B cell (primary cell): ENCODE data around the gene MSMB. TPM values are rescaled to one million over a fixed set of nuclear protein-coding genes. Genes with fewer than 3 reads are reported as not detected.

Source experiments
- ATAC-seq: fragments of 200-7000 bp; cut with Tn5 transposase; one replicate; pipeline ENCODE4 v1.10.0; 2021; ENCODE audit warnings: low read depth, mild to moderate bottlenecking, moderate number of reproducible peaks, moderate library complexity
- CTCF ChIA-PET: fragments of 350-600 bp; sonication (Branson Sonifier 250); formaldehyde crosslinking; loops from one replicate; lab custom pipeline; 2021; ENCODE audit warnings: antibody characterized with exemption, inconsistent platforms; lab: Charles Lee
- POLR2A ChIA-PET: fragments of 350-600 bp; sonication (Branson Sonifier 250); formaldehyde crosslinking; loops from one replicate; lab custom pipeline; 2021; ENCODE audit warnings: antibody characterized with exemption; lab: Charles Lee
- DNase-seq: peaks from one replicate; pipeline ENCODE4 v3.0.0; 2013
- H2AFZ ChIP-seq: 2 replicates; pipeline ENCODE4 v1.6.1; 2012; ENCODE audit warnings: mild to moderate bottlenecking, low read depth, low read length; ENCODE audit not compliant: insufficient read depth, poor library complexity, severe bottlenecking
- H3K27ac ChIP-seq, 2 donors: 1 replicate in 1 of 2; 2 replicates in 1 of 2; pipeline ENCODE4 v1.5.1; 2012 to 2013; ENCODE audit warnings: low read length in 2 of 2, mild to moderate bottlenecking in 2 of 2, moderate library complexity in 1 of 2
- H3K27me3 ChIP-seq, 4 experiments: fragments of 200-600 bp in 1 of 4; sonication (generic) in 1 of 4; replicated peaks in 1 of 4; 1 replicate in 2 of 4; 2 replicates in 2 of 4; pipeline versions ENCODE4 v1.6.1 to v1.7.0; 2013 to 2016; ENCODE audit warnings: low read length in 3 of 4, mild to moderate bottlenecking in 2 of 4, mixed read lengths in 1 of 4, moderate library complexity in 1 of 4; ENCODE audit not compliant: insufficient read depth in 4 of 4, control insufficient read depth in 3 of 4; ENCODE audit errors: control extremely low read depth in 1 of 4
- H3K36me3 ChIP-seq, 2 experiments: replicated peaks in 1 of 2; 1 replicate in 1 of 2; 2 replicates in 1 of 2; pipeline versions ENCODE4 v1.6.1 to v1.7.1; 2013; ENCODE audit warnings: low read length in 1 of 2; ENCODE audit not compliant: insufficient read depth in 2 of 2, control insufficient read depth in 1 of 2; ENCODE audit errors: control extremely low read depth in 1 of 2, extremely low read depth in 1 of 2
- H3K4me1 ChIP-seq, 2 donors: fragments of 200-600 bp in 1 of 2; sonication (generic) in 1 of 2; 1 replicate in 1 of 2; 2 replicates in 1 of 2; pipeline versions ENCODE4 v1.5.1 to v1.6.1; 2013 to 2017; ENCODE audit warnings: low read length in 2 of 2; ENCODE audit not compliant: control insufficient read depth in 2 of 2, insufficient read depth in 2 of 2
- H3K4me2 ChIP-seq: replicated peaks from 2 replicates; pipeline ENCODE3; 2012; ENCODE audit warnings: mild to moderate bottlenecking, low read depth, low read length; ENCODE audit not compliant: poor library complexity, severe bottlenecking
- H3K4me3 ChIP-seq, 5 experiments: fragments of 200-600 bp in 1 of 5; sonication (generic) in 1 of 5; 1 replicate in 3 of 5; 2 replicates in 2 of 5; pipeline versions ENCODE4 v1.5.1 to v1.7.0; 2011 to 2016; ENCODE audit warnings: low read length in 4 of 5, mild to moderate bottlenecking in 4 of 5, low read depth in 2 of 5, control low read depth in 1 of 5, moderate library complexity in 1 of 5; ENCODE audit not compliant: insufficient read depth in 1 of 5; ENCODE audit errors: control extremely low read depth in 1 of 5, extremely low read depth in 1 of 5
- H3K79me2 ChIP-seq: fragments of 200-600 bp; sonication (generic); one replicate; pipeline ENCODE4 v1.6.0; 2016; ENCODE audit warnings: low read length; ENCODE audit not compliant: control insufficient read depth, insufficient read depth
- H3K9ac ChIP-seq: fragments of 200-600 bp; sonication (generic); 2 replicates; pipeline ENCODE4 v1.6.1; 2017; ENCODE audit warnings: mild to moderate bottlenecking, low read length, moderate library complexity
- H3K9me3 ChIP-seq, 3 donors: one replicate each; pipeline versions ENCODE4 v1.6.1 to v1.7.1; 2013; ENCODE audit warnings: low read length in 2 of 3; ENCODE audit not compliant: control insufficient read depth in 2 of 3, insufficient read depth in 1 of 3; ENCODE audit errors: control extremely low read depth in 1 of 3
- H4K20me1 ChIP-seq: 2 replicates; pipeline ENCODE4 v1.6.0; 2012; ENCODE audit warnings: mild to moderate bottlenecking, low read length; ENCODE audit not compliant: insufficient read depth, control insufficient read depth, poor library complexity, severe bottlenecking
- H3K27ac Mint-ChIP-seq: one replicate; pipeline ENCODE4 v1.8.0; 2021; ENCODE audit warnings: mixed read lengths
- H3K27me3 Mint-ChIP-seq: one replicate; pipeline ENCODE4 v1.8.0; 2021; ENCODE audit warnings: mixed read lengths
- H3K4me1 Mint-ChIP-seq: one replicate; pipeline ENCODE4 v1.8.0; 2021; ENCODE audit warnings: mixed read lengths
- H3K4me3 Mint-ChIP-seq: one replicate; pipeline ENCODE4 v1.8.0; 2021; ENCODE audit warnings: mixed read lengths
- H3K9me3 Mint-ChIP-seq: one replicate; pipeline ENCODE4 v1.8.0; 2022; ENCODE audit warnings: mixed read lengths; ENCODE audit not compliant: insufficient read depth
- EZH2 ChIP-seq: IDR thresholded peaks from 2 replicates; pipeline ENCODE4 v1.6.1; 2012; ENCODE audit warnings: borderline replicate concordance, low read depth, mild to moderate bottlenecking, moderate library complexity, low read length; ENCODE audit not compliant: insufficient read depth, poor library complexity, severe bottlenecking
- WGBS: methylation state at CpG from one replicate; pipeline ENCODE4 v1.1.5; 2013; ENCODE audit warnings: missing lambda C conversion rate; ENCODE audit not compliant: insufficient coverage; 5-methylcytosine and 5-hydroxymethylcytosine counted together
- intact Hi-C: fragments of 100-400 bp; cut with micrococcal nuclease; formaldehyde crosslinking; loops from one replicate; pipeline ENCODE4 v1.10.0; 2022
- polyA plus RNA-seq: library from polyadenylated mRNA; depleted of rRNA; stranded (reverse); fragments of >200 nt; gene quantifications from 2 replicates; pipeline ENCODE4 v1.2.3, GENCODE V29; 2012
- total RNA-seq, 2 donors: library from RNA; stranded (reverse); fragments of 120-200 nt in 1 of 2; gene quantifications; 1 replicate in 1 of 2; 2 replicates in 1 of 2; pipeline versions ENCODE4 v1.2.3 to v1.2.4, GENCODE V29; 2013 to 2022
- TF ChIP-seq, protein P1 (sequence below): fragments of 200-600 bp; IDR thresholded peaks from one replicate; pipeline ENCODE4 v1.8.0; 2022; ENCODE audit warnings: antibody characterized with exemption, mild to moderate bottlenecking

The MSMB gene
- total and polyA plus RNA-seq, 2 donors (not counting 1 experiment from before 2014, with no cell fraction given), result not detected

DNA sequence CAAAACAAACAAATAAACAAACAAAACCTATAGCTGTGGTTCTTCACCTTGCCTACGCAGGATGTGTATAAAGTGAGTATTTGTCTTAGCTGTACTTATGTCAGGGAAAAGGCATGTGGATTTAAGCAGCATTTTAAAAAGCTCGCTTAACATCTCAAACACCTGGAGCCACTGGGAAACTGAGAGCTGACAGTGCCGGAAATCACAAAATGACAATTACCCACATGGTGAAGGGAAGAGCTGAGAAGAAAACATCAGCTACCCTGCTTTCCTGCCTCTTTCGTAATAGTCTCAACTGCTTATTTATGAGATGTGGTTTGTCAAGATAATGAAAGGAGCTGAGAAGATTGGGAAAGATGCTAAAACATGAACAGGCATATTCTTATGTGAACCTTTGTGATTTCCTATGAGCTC, 31.1 kb upstream of the MSMB start:
- ATAC-seq, result no peak
- H3K27me3 Mint-ChIP-seq, result no peaks in the 10 kb centered on the region
- Histone ChIP-seq H3K36me3 (no peaks in the 10 kb centered on the region), H4K20me1 (no peaks in the 10 kb centered on the region), H3K79me2 (no peaks in the 10 kb centered on the region), H3K4me3 (no peak overlapping the region), H3K27me3 (no peaks in the 10 kb centered on the region), H3K4me1 (peaks cover 0 to 11% of the 10 kb centered on the region in 2 donors), H3K9me3 (peaks cover 0 to 4% (median 0%) of the 10 kb centered on the region in 3 donors), H3K27ac (no peak overlapping the region), H3K4me2 (no peak overlapping the region), H2AFZ (peak overlapping the region; percentile 7), H3K9ac (no peak overlapping the region)
- no peak overlapping the region for H3K27ac Mint-ChIP-seq
- DNase-seq, result no peak
- WGBS, result no CpG with 5 or more reads among the region's 4 CpGs
- no peak overlapping the region for H3K4me3 Mint-ChIP-seq
- intact Hi-C loops, result no loop called here
- H3K9me3 Mint-ChIP-seq, result no peaks in the 10 kb centered on the region
- TF ChIP-seq, protein P1, sequence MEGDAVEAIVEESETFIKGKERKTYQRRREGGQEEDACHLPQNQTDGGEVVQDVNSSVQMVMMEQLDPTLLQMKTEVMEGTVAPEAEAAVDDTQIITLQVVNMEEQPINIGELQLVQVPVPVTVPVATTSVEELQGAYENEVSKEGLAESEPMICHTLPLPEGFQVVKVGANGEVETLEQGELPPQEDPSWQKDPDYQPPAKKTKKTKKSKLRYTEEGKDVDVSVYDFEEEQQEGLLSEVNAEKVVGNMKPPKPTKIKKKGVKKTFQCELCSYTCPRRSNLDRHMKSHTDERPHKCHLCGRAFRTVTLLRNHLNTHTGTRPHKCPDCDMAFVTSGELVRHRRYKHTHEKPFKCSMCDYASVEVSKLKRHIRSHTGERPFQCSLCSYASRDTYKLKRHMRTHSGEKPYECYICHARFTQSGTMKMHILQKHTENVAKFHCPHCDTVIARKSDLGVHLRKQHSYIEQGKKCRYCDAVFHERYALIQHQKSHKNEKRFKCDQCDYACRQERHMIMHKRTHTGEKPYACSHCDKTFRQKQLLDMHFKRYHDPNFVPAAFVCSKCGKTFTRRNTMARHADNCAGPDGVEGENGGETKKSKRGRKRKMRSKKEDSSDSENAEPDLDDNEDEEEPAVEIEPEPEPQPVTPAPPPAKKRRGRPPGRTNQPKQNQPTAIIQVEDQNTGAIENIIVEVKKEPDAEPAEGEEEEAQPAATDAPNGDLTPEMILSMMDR, result no peak
- TF ChIP-seq EZH2, result no peak
- ChIA-PET CTCF (interaction anchor here (0.7 kb wide), 1 partner anchor 49 kb away, joined by 3 read pairs; no protein-coding TSS in a partner anchor), POLR2A (no interaction called here)
- H3K4me1 Mint-ChIP-seq, result peaks cover 18% of the 10 kb centered on the region

DNA sequence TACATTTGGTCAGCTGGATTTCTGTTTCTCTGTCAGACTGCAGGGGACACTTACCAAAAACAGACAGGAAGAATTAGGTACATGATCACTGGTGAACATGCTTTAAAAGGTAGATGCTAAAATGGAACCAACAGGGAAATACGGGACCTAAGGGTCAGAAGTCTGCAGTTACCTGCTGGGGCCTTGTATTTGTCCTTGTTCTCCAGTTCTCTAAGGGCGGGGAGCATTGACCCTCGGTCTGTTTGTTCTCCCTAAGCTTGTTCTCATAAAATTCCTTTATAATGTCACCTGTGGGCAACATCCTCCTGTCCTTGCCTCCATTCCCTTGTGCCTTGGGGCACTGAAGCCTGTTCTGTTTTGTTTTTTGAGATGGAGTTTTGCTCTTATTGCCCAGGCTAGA, 29.8 kb upstream of the MSMB start:
- Mint-ChIP-seq H3K27ac (no peak overlapping the region), H3K27me3 (no peaks in the 10 kb centered on the region), H3K9me3 (no peaks in the 10 kb centered on the region), H3K4me1 (peaks cover 20% of the 10 kb centered on the region), H3K4me3 (no peak overlapping the region)
- 94% methylated on average over 3 of the region's 3 CpGs for WGBS
- no peak overlapping the region for H2AFZ ChIP-seq
- H3K9me3 ChIP-seq, result peaks cover 0 to 4% (median 0%) of the 10 kb centered on the region in 3 donors
- intact Hi-C loops, result no loop called here
- no peaks in the 10 kb centered on the region for H3K79me2 ChIP-seq
- ChIA-PET CTCF (no interaction called here), POLR2A (no interaction called here)
- no peak overlapping the region for H3K27ac ChIP-seq
- no peak overlapping the region for H3K9ac ChIP-seq
- ATAC-seq, result no peak
- no peak for TF ChIP-seq EZH2
- H3K27me3 ChIP-seq, result no peaks in the 10 kb centered on the region
- no peaks in the 10 kb centered on the region for H3K36me3 ChIP-seq
- peaks cover 0 to 11% of the 10 kb centered on the region in 2 donors for H3K4me1 ChIP-seq
- H4K20me1 ChIP-seq, result no peaks in the 10 kb centered on the region
- no peak overlapping the region for H3K4me3 ChIP-seq
- no peak for DNase-seq
- H3K4me2 ChIP-seq, result no peak overlapping the region
